BLaER1 treated with 17β-estradiol and CSF1 and Interleukin-3, amounts not matched to agents 10 nM and 100 nM (cell line): ENCODE data around the gene AMPH.

Experiments
- H3K27ac ChIP-seq, 11 experiments: shearing (Covaris generic); formaldehyde crosslinking; 2 replicates each; pipeline ENCODE4 v1.8.1; 2022
- H3K27me3 ChIP-seq, 11 experiments: shearing (Covaris generic); formaldehyde crosslinking; 2 replicates each; pipeline ENCODE4 v1.8.1; 2022
- H3K36me3 ChIP-seq, 11 experiments: shearing (Covaris generic); formaldehyde crosslinking; 2 replicates each; pipeline ENCODE4 v1.8.1; 2022
- H3K4me1 ChIP-seq, 10 experiments: shearing (Covaris generic); formaldehyde crosslinking; 2 replicates each; pipeline ENCODE4 v1.8.1; 2022
- H3K4me2 ChIP-seq, 11 experiments: shearing (Covaris generic); formaldehyde crosslinking; 2 replicates each; pipeline ENCODE4 v1.8.1; 2022
- H3K4me3 ChIP-seq, 10 experiments: shearing (Covaris generic); formaldehyde crosslinking; 2 replicates each; pipeline ENCODE4 v1.8.1; 2022
- H3K9ac ChIP-seq, 11 experiments: shearing (Covaris generic); formaldehyde crosslinking; 2 replicates each; pipeline ENCODE4 v1.8.1; 2022
- H3K9me3 ChIP-seq, 11 experiments: shearing (Covaris generic); formaldehyde crosslinking; replicated peaks in 1 of 11; 2 replicates each; pipeline ENCODE4 v1.8.1; 2022
- H4K20me1 ChIP-seq, 11 experiments: shearing (Covaris generic); formaldehyde crosslinking; 2 replicates each; pipeline ENCODE4 v1.8.1; 2022
- Cebpa-rat ChIP-seq, 11 experiments: shearing (Covaris generic); IDR thresholded peaks; 2 replicates each; pipeline ENCODE4 v1.8.1; 2022

The AMPH gene

GRCh38 chr7:38655833-38656774 lies 24.9 kb upstream of the AMPH start:
- Histone ChIP-seq H4K20me1 (no peaks in the 10 kb centered on the region), H3K4me1 (peaks cover 0 to 43% (median 0%) of the 10 kb centered on the region in 10 experiments; a peak in 7 of 20 replicates), H3K27ac (peak overlapping the region in 4 of 11 experiments; percentile 28 to 60 (median 54); a peak in 9 of 22 replicates), H3K4me3 (no peak overlapping the region), H3K4me2 (peak overlapping the region in 4 of 11 experiments; percentile 3 to 71 (median 58); a peak in 7 of 22 replicates), H3K27me3 (no peaks in the 10 kb centered on the region), H3K9me3 (no peaks in the 10 kb centered on the region), H3K36me3 (no peaks in the 10 kb centered on the region), H3K9ac (no peak overlapping the region)
- TF ChIP-seq Cebpa-rat (IDR thresholded peaks at IDR 0.05), result no peak

GRCh38 chr7:38637957-38638356 lies 6.8 kb upstream of the AMPH start:
- Histone ChIP-seq H3K27ac (no peak overlapping the region), H3K4me3 (no peak overlapping the region), H3K27me3 (no peaks in the 10 kb centered on the region), H3K4me2 (no peak overlapping the region), H3K4me1 (peaks cover 0 to 4% (median 0%) of the 10 kb centered on the region in 10 experiments; a peak in 1 of 20 replicates), H3K9ac (no peak overlapping the region), H4K20me1 (no peaks in the 10 kb centered on the region), H3K9me3 (0 out of 22 replicates have a peak, but pooled peaks cover 0 to 2% (median 0%) of the 10 kb centered on the region in 11 experiments), H3K36me3 (no peaks in the 10 kb centered on the region)
- no peak for TF ChIP-seq Cebpa-rat (IDR thresholded peaks at IDR 0.05)

- peaks cover 0 to 21% (median 9%) of the 10 kb centered on the region in 11 experiments; a peak in 13 of 22 replicates for H3K9me3 ChIP-seq
- no peak overlapping the region for H3K4me3 ChIP-seq
- no peaks in the 10 kb centered on the region for H3K27me3 ChIP-seq
- H3K4me1 ChIP-seq, result no peaks in the 10 kb centered on the region
- no peaks in the 10 kb centered on the region for H3K36me3 ChIP-seq
- TF ChIP-seq Cebpa-rat (IDR thresholded peaks at IDR 0.05), result no peak
- no peak overlapping the region for H3K27ac ChIP-seq
- H3K9ac ChIP-seq, result no peak overlapping the region
- H3K4me2 ChIP-seq, result no peak overlapping the region
- no peaks in the 10 kb centered on the region for H4K20me1 ChIP-seq
Measured at GRCh38 chr7:38632411-38632810, 1.2 kb upstream of the AMPH start.

- Histone ChIP-seq H3K36me3 (no peaks in the 10 kb centered on the region), H3K27ac (no peak overlapping the region), H3K9ac (no peak overlapping the region), H3K4me2 (no peak overlapping the region), H3K4me1 (no peaks in the 10 kb centered on the region), H4K20me1 (no peaks in the 10 kb centered on the region), H3K9me3 (peaks cover 8 to 34% (median 18%) of the 10 kb centered on the region in 11 experiments), H3K4me3 (no peak overlapping the region), H3K27me3 (no peaks in the 10 kb centered on the region)
- TF ChIP-seq Cebpa-rat (IDR thresholded peaks at IDR 0.05), result no peak
Measured at GRCh38 chr7:38629651-38630510, 1.3 kb downstream of the AMPH start.

GRCh38 chr7:38628630-38629385 lies 2.4 kb downstream of the AMPH start:
- Histone ChIP-seq H3K9ac (no peak overlapping the region), H3K4me3 (no peak overlapping the region)

GRCh38 chr7:38625866-38626265 lies 5.3 kb downstream of the AMPH start:
- no peak overlapping the region for H3K4me2 ChIP-seq
- no peak for TF ChIP-seq Cebpa-rat (IDR thresholded peaks at IDR 0.05)

More at GRCh38 chr7:38628630-38629385, 2.4 kb downstream of the AMPH start:
- Histone ChIP-seq H4K20me1 (no peaks in the 10 kb centered on the region), H3K36me3 (no peaks in the 10 kb centered on the region), H3K4me2 (no peak overlapping the region), H3K27me3 (no peaks in the 10 kb centered on the region), H3K9me3 (peaks cover 11 to 40% (median 22%) of the 10 kb centered on the region in 11 experiments), H3K4me1 (no peaks in the 10 kb centered on the region), H3K27ac (no peak overlapping the region)
- no peak for TF ChIP-seq Cebpa-rat (IDR thresholded peaks at IDR 0.05)

GRCh38 chr7:38615665-38616064 lies 15.5 kb downstream of the AMPH start:
- Histone ChIP-seq H3K27me3 (no peaks in the 10 kb centered on the region), H3K4me1 (peaks cover 0 to 4% (median 0%) of the 10 kb centered on the region in 10 experiments; a peak in 1 of 20 replicates), H3K9ac (no peak overlapping the region), H3K27ac (no peak overlapping the region), H3K4me2 (no peak overlapping the region), H4K20me1 (no peaks in the 10 kb centered on the region), H3K9me3 (no peaks in the 10 kb centered on the region), H3K36me3 (no peaks in the 10 kb centered on the region), H3K4me3 (no peak overlapping the region)
- no peak for TF ChIP-seq Cebpa-rat (IDR thresholded peaks at IDR 0.05)

More at GRCh38 chr7:38625866-38626265, 5.3 kb downstream of the AMPH start:
- Histone ChIP-seq H3K27me3 (no peaks in the 10 kb centered on the region), H3K9me3 (peaks cover 11 to 23% (median 15%) of the 10 kb centered on the region in 11 experiments), H3K9ac (no peak overlapping the region), H3K27ac (no peak overlapping the region), H3K4me3 (no peak overlapping the region), H4K20me1 (no peaks in the 10 kb centered on the region), H3K4me1 (no peaks in the 10 kb centered on the region), H3K36me3 (no peaks in the 10 kb centered on the region)

GRCh38 chr7:38607466-38607865 lies 23.7 kb downstream of the AMPH start:
- no peaks in the 10 kb centered on the region for H3K27me3 ChIP-seq
- H3K9ac ChIP-seq, result no peak overlapping the region
- no peaks in the 10 kb centered on the region for H4K20me1 ChIP-seq
- H3K27ac ChIP-seq, result no peak overlapping the region
- no peak overlapping the region for H3K4me2 ChIP-seq
- no peaks in the 10 kb centered on the region for H3K9me3 ChIP-seq
- H3K4me3 ChIP-seq, result no peak overlapping the region
- no peaks in the 10 kb centered on the region for H3K36me3 ChIP-seq
- TF ChIP-seq Cebpa-rat (IDR thresholded peaks at IDR 0.05), result no peak
- H3K4me1 ChIP-seq, result no peaks in the 10 kb centered on the region
